PC-9 (cell line): ENCODE results near the gene IGFBP6.

Experiments used
- CTCF ChIP-seq: fragments of 200-600 bp; sonication (generic); conservative IDR thresholded peaks from 2 replicates; pipeline ENCODE4 v1.6.1; 2017; ENCODE audit warnings: mixed run types, antibody characterized with exemption, mild to moderate bottlenecking, moderate library complexity
- EZH2 ChIP-seq: fragments of 200-600 bp; sonication (generic); IDR thresholded peaks from 2 replicates; pipeline ENCODE4 v1.8.0; 2017; ENCODE audit warnings: antibody characterized with exemption, low read depth

- TF ChIP-seq CTCF (no peak), EZH2 (no peak)
Measured at GRCh38 chr12:53124352-53124723, 26.9 kb downstream of the IGFBP6 start.
